ENCODE results near the gene ASTN2. TPM values are rescaled to one million over a fixed set of nuclear protein-coding genes. Genes with fewer than 3 reads are reported as not detected.
"Not testable (repeated sequence)": the region's sequence is repeated elsewhere in the genome, so short reads cannot be mapped to it uniquely, and the experiment has no call there.

ASTN2 gene
- total RNA-seq, 1 donor from 2014 or later = 5.4 TPM

DNA sequence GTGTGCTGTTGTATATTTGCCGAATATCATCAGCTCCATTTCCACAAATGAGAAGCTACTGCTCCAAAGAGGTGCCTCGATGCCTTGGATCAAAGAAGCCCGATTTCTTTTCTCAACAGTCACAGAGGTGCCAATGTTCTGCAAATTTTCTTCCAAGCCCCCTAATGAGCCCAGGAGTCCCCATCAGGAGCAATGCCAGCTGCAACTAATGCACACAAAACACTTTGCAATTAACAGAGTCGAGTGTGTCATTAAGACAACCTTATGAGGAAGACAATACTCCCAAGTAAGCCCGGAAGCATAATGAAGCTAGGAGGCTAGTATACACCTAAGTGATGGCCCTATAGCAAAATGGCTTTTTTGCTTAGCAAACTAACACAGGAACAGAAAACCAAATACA is 480.7 kb downstream of the ASTN2 start:
- intact Hi-C loops (cut with micrococcal nuclease) = no loop called here

DNA sequence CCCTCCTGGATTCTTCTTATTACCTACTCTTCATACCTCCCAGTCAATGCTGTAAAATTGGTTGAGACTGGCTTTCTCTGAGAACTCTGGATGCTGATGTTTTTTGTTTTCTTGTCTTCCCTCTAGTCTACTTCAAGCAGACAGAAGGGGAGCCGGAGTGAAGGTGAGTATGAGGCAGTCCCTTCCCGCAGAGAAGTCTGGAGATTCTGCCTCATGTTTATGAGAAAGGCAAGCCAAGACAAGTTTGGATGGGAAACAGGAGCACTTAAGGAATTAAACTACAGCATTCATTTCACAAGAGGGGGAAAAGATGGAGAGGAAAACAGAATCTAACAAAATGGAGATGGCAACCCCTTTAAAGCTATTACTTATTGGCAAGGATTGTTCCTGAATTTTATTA is 481.6 kb downstream of the ASTN2 start:
- intact Hi-C loops (cut with micrococcal nuclease) = no loop called here

DNA sequence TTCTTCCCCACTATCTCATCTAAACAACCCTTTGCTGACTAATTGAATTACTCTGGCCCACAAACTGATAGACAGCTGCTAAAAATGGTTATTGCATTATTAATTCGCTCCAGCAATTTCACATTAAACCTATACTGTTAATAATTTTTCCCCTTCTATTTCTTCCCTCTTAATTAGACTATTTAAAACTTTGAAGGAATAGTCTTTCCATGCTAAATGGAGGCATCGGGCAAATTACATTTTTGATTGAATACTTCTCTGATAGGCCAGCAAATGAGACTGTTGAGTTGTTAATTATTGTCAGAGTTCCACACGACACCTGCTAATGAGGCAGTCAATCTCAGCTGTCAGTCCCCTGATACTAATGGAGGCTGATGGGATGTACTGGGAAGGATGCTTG is 485.2 kb downstream of the ASTN2 start:
- intact Hi-C loops (cut with micrococcal nuclease) = no loop called here

DNA sequence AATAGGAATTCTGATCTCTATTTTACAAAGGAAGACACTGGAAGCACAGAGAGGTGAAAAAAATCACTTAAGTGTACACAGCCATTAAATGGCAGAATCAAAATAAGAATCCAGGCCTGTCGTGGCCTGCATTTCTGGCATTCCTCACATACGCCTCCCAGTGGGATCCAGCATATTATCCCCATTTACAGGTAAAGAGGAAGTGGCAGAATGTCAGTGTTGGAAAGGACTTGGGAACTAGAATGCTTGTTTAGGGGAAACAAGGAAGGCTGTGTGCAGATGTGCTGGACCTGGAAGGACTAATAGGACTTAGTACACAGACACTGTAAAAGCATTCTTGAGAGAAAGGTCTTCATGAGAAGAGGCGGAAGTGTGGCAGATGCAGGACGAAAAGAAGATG is 486.0 kb downstream of the ASTN2 start:
- intact Hi-C loops (cut with micrococcal nuclease) = no loop called here

DNA sequence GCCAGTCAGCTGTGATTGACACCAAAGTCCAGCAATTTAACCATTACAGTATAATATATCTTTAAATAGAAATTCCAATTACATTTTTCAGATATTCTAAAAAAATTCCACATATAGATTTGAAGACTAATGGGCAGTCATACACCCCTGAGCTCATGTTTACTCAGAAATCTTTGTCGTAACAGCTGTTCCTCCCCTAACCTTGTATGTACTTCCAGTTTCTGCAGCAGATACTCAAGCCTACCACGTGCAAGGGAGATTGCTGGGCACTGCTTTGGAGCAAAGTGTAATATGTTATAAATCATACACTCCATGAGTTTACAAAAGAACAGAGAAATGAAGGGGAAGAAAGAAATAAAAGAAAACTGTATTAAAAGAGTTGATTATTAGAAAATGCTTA is 486.6 kb downstream of the ASTN2 start:
- intact Hi-C loops (cut with micrococcal nuclease) = no loop called here

DNA sequence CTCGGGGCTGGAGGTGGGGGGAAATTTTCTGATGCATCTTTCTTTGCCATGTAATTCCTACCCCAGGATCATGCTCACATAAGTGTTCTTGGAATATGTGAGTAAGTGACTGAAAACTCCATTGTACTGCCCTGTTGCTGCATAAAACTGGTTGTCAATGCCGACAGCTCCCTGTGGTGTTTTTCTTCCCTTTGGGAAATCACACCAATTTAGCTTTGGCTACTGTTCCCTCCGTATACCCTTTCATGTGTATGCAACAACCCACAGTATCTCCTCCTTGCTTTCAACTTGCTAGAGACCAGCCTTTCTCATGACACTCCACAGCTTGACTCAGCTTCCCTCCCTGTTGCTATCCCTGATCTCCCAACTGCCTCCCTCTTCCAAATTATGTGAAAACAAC is 487.1 kb downstream of the ASTN2 start:
- intact Hi-C loops (cut with micrococcal nuclease) = no loop called here

DNA sequence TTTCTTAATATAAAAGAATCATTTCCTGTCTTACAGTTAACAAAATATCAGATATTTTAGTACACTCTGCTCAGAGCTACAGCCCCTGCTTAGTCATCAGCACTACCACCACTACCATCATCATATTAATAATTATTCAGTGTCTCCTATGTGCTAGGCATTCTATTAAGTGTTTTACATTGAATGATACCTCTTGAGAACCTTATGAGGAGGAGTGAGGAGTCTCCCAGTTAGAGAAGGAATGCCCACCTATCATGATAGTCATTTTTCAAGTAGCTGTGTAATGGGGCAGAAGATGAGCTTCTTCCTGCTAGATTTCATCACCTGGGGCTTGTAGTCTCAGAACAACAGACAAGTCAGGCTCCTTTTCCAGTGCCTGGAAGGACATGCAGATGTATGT is 489.7 kb downstream of the ASTN2 start:
- intact Hi-C loops (cut with micrococcal nuclease) = no loop called here

DNA sequence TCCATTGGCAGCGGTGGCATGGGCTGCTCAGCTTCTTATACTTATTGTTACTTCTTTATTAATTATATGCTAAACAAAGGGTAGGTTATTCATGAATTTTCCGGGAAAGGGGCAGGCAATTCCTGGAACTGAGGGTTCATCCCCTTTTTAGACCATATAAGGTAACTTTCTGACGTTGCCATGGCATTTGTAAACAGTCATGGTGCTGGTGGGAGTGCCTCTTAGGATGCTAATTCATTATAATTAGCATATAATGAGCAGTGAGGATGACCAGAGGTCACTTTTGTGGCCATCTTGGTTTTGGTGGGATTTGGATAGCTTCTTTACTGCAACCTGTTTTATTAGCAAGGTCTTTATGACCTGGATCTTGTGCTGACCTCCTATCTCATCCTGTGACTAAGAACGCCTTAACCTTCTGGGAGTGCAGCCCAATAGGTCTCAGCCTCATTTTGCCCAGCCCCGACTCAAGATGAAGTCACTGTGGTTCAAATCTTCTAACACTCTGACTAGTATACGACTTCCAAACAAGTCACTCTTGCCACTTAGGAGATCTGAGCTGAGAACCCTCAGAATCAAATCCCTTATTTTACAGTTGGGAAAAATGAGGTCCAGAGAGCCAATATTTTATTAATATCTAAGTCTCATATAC is 490.3 kb downstream of the ASTN2 start:
- intact Hi-C loops (cut with micrococcal nuclease) = no loop called here

DNA sequence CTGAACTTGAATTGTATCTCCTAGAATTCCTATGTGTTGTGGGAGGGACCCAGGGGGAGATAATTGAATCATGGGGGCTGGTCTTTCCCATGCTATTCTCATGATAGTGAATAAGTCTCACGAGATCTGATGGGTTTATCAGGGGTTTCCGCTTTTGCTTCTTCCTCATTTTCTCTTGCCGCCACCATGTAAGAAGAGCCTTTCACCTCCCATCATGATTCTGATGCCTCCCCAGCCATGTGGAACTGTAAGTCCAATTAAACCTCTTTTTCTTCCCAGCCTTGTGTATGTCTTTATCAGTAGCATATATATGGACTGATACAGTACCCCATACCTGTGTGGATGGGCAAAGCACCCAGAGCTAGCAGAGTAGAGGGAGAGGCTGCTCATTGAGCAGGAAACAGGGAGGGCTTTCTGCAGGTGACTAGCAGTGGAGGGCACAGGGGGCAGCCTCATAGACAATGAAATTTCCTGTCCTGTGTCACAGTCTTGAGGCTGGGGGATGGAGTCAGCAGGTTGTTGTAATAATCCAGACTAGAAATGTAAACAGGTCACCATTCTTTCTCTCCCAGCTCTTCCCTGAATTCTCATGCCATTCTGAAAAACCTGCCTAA is 496.9 kb downstream of the ASTN2 start:
- intact Hi-C loops (cut with micrococcal nuclease) = not testable (repeated sequence)

DNA sequence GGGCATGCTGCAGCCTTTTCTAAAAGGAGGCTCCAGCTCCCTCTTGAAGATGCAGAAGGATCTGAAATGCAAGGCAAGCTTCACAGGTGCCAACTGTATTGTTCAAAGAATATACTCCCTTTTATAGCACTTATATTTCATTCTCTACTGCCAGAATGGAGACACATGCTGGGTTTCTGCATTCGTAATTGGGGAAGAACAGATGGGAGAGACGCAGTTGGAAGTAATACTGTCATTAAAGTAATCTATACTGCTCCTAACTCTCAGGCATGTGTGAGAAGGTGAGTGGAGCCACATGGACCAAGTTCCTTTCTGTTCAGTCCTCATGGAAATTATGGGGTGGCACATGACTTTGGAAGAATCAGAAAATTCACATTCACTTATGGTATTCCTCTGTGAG is 501.3 kb downstream of the ASTN2 start:
- intact Hi-C loops (cut with micrococcal nuclease) = no loop called here

DNA sequence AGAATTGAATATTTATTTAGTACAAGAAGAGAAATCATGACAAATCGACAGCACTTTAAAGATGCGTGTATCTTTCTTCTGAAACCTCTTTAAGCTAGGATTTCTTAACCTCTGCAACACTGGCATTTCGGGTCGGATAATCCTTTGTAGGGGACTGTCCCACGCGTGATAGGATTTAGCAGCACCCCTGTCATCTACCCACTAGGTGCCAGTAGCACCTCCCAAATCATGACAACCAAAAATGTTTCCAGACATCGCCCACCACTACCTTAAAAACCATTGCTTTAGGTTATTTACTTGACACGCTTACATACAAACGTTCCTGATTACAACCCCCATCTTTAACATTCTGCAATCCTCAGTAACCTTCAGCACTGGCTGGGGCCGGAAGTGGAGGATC is 504.7 kb downstream of the ASTN2 start:
- intact Hi-C loops (cut with micrococcal nuclease) = no loop called here

DNA sequence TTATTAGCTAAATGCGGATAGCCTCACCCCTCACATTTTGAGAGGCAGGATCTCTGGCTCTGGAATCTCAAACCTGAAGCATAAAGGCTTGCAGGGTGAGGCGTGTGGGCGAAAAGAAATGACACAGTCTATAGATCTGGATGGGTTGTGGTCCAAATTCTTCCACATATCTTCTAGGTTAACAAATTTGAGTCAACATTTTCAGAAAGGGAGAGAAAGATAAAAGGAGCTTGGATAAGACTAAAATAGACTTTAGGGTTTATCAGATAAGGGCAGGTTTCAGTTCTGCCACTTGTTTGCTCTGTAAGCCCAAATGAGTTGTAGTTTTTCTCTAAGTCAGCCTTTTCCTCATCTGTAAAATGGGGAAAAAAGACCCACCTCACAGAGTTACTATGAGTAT is 506.9 kb downstream of the ASTN2 start:
- intact Hi-C loops (cut with micrococcal nuclease) = no loop called here

DNA sequence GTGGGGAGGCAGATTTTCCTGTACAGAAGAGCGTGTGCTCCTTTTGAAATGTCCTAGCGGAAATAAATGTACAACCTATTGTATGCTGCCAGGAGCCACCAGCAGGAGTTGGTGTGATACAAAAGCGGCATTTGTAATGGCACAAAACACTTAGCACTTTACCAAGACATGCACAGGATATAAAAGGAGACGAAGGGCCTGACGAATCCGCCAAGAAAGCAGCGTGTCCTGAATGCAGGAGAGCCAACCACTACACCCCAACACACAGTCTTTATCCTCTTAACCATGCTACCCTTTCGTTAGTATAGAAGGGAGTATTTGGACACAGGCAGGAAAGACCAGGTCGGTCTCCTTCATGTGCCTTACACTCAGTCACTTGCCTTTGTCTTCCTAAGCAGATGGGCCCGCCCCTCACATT is 509.7 kb downstream of the ASTN2 start:
- intact Hi-C loops (cut with micrococcal nuclease) = no loop called here

DNA sequence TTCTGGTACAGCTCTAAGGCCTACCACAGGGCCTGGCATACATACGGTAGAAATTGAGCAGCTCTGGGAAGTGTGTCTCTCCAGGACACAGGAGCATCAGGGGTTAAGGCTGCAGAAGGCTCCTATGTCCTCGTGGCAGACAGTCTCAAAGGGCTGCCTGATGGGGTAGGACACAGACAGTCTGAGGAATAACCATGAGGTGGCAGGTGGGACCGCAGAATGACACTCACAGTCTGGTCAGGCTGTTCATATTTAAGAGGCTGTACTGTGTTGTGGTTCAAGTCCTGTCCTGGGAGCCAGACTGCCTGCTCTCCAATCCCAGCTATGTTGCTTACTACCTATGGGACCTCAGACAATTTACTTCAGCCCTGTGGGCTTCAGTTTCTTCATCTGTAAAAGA is 510.7 kb downstream of the ASTN2 start:
- intact Hi-C loops (cut with micrococcal nuclease) = no loop called here

DNA sequence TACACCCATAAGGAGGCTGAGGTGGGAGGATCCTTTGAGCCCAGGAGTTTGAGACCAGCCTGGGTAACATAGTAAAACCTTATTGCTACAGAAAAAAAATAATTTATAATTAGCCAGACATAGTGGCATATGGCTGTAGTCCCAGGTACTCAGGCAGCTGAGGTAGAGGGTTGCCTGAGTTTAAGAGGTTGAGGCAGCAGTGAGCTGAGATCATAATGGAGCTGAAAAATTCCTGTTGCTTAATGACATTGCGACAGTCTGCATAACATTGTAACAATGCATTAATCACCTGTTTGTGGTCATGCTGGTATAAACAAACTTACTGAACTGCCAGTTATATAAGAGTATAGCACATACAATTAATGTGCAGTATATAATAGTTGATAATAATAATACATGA is 513.6 kb downstream of the ASTN2 start:
- intact Hi-C loops (cut with micrococcal nuclease) = no loop called here

DNA sequence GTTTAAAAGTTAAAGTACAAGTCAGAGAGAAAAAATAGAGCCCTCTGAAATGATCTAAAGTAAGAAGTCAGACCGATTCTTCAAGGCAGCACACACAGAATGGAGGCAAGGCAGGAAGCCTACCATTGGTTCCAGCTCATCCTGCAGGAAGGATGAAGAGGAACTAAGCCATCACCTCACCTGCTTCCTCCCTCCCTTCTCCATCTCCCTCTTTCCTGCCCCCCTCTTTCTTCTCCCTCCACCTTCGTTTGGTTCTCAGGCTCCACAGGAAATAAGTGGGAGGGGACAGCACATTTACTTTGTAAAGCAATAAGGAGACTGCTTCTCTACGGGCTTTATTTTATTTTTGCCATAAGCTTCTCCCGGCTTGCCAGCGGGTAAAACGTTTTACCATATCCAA is 514.3 kb downstream of the ASTN2 start:
- intact Hi-C loops (cut with micrococcal nuclease) = no loop called here

DNA sequence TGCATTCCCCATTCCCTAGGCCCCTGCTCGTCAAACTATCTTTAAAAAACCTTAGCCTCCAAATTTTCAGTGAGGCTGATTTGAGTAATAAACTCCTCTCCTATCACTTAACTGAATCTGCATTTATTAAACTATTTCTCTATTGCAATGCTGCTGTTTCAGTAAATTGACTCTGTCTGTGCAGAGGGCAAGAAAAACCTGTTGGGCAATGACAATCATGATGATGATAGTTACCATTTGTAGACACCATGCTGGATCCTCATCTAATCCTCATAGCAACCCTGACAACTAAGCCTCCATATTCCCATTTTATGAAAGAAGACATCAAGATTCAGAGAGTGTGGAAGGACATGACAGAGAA is 514.9 kb downstream of the ASTN2 start:
- intact Hi-C loops (cut with micrococcal nuclease) = no loop called here

DNA sequence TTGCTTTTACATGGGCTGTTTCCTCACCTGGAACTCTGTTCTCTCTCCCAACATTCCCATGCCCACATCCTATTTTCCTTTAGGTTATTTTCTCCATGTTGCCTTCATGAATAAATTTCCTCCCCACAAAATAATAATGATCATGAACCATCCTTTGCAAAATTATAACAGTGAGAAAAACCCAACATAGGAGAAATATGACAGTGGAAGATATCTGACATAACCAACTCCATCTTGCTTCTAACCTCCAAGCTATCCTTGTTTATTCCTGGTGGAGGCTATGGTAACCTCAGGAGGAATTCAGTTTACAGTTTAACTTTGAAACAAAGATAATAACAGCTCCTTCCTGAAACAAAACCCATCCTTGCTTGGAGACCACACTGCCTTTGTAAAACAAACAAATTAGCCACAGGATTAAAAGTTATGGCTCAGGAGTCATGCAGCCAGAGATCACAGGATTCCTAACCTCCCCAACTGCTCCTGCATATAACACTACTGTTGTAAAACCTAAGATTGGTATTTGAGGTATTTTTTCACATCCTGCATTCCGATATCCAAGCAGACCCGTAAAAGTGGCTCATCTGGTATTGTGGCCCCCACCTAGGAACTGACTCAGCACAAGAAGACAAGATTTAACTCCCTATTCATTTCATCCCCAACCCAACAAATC is 515.4 kb downstream of the ASTN2 start:
- intact Hi-C loops (cut with micrococcal nuclease) = no loop called here

DNA sequence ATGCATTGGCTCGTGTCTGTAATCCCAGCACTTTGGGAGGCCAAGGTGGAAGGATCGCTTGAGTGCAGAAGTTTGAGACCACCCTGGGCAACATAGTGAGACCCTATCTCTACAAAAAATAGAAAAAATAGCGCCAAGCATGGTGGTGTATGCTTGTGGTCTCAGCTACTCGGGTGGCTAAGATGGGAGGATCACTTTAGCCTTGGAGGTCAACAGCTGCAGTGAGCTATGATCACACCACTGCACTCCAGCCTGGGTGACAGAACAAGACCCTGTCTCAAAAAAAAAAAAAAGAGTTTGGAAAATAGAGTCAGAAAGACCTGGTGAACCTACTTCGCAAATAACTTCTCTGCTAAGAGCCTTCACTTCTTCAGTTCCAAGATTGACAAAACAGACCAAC is 516.7 kb downstream of the ASTN2 start:
- intact Hi-C loops (cut with micrococcal nuclease) = not testable (repeated sequence)

DNA sequence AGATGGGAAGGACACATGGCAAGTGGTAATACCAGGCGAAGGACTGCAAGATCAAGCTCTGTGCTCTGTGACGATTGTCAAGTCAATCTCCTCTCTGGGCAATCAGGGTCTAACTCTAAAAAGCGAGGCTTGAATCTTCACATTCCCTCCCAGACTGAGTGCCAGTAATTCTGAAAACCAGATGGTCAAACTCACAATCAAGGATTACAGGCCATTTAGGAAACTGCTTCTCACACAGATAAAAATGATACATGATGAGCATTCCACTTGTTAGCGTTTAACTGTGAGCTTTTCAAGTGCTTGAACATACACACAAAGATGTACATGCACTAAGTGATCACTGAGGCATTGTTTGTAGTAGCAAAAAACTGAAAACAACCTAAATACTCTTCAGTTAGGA is 517.7 kb downstream of the ASTN2 start:
- intact Hi-C loops (cut with micrococcal nuclease) = no loop called here

DNA sequence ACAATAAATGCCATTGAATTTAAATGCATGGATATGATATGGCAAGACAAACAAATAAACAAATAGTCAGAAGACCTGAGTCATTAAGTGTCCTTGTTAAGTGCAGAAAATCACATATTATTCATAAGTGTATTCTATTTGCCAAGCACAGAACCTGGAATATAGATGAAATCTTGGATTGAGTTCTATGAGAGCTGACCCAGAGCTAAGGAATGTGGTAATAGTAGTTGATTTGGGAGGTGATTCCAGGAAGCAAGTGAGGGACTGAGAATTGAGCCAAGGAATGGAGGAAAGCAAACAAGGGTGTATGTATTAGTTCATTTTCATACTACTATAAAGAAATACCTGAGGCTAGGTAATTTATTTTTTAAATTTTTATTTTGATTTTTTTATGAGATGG is 518.9 kb downstream of the ASTN2 start:
- intact Hi-C loops (cut with micrococcal nuclease) = no loop called here

DNA sequence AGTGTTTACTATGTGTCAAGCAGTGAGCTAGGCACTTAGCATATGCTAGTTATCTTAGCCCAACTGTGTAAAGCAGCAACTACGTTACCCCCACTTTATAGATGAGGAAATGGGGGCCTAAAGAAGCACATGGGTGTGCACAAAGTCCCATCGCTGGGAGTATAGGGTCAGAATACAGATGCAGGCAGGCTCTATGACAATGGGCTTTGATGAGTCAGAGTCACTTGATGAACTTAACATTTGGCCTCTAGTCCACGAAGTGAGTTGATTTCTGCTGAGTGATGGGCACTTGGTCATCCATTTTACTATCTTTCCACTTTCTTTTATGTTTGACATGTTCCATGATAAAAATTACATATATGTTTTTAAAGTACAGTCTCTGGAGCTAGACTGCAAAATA is 523.4 kb downstream of the ASTN2 start:
- intact Hi-C loops (cut with micrococcal nuclease) = no loop called here

DNA sequence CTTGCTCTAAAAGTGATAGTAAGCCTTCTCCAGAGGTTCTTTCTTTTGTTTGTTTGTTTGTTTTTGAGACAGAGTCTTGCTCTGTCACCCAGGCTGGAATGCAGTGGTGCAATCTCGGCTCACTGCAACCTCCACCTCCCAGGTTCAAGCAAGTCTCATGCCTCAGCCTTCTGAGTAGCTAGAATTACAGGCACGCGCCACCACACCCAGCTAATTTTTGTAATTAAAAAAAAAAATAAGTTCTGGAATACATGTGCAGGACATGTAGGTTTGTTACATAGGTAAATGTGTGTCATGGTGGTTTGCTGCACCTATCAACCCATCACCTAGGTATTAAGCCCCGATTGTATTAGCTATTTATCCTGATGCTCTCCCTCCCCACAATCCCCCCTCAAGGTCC is 526.4 kb downstream of the ASTN2 start:
- intact Hi-C loops (cut with micrococcal nuclease) = not testable (repeated sequence)
